Measurements from ENCODE around the gene NUDT15. TPM values are rescaled to one million over a fixed set of nuclear protein-coding genes. Genes with fewer than 3 reads are reported as not detected.

NUDT15 gene
- total RNA-seq, 2 experiments from 2014 or later = 14.4 to 16.2 TPM

Other genes starting within 250 kb of the NUDT15 start
- 10 to 100 TPM; 18.7 to 21.4 TPM for gene SUCLA2, start 36.5 kb upstream of the NUDT15 start, total RNA-seq
- gene MED4, start 57.4 kb downstream of the NUDT15 start, total RNA-seq = 10 to 100 TPM; 48.9 to 56.1 TPM
- 100 to 1,000 TPM; 305 to 323 TPM for gene ITM2B, start 195.5 kb downstream of the NUDT15 start, total RNA-seq

All from CD4-positive, alpha-beta T cell (primary cell).